Measurements from ENCODE around the gene TRPM4.

TRPM4 gene

GRCh38 chr19:49231389-49231788, 73.8 kb downstream of the TRPM4 start:
- no peak overlapping the region for H3K27ac ChIP-seq
- TF ChIP-seq ZFX (IDR thresholded peaks at IDR 0.05; ENCODE audit: borderline replicate concordance) (no peak), CTCF (IDR thresholded peaks at IDR 0.05) (no peak)

- TF ChIP-seq CTCF (IDR thresholded peaks at IDR 0.05): no peak
- TF ChIP-seq ZFX (IDR thresholded peaks at IDR 0.05; ENCODE audit: borderline replicate concordance): no peak
- no peak overlapping the region for H3K27ac ChIP-seq
Observed at GRCh38 chr19:49231804-49232203, 74.2 kb downstream of the TRPM4 start.

- TF ChIP-seq CTCF (IDR thresholded peaks at IDR 0.05) (no peak), ZFX (IDR thresholded peaks at IDR 0.05; ENCODE audit: borderline replicate concordance) (no peak)
- H3K27ac ChIP-seq: no peak overlapping the region
Observed at GRCh38 chr19:49233163-49233562, 75.6 kb downstream of the TRPM4 start.

GRCh38 chr19:49241769-49242168, 84.2 kb downstream of the TRPM4 start:
- H3K27ac ChIP-seq: no peak overlapping the region
- TF ChIP-seq ZFX (IDR thresholded peaks at IDR 0.05; ENCODE audit: borderline replicate concordance) (no peak), CTCF (IDR thresholded peaks at IDR 0.05) (no peak)

- TF ChIP-seq CTCF (IDR thresholded peaks at IDR 0.05): no peak
- no peak for TF ChIP-seq ZFX (IDR thresholded peaks at IDR 0.05; ENCODE audit: borderline replicate concordance)
- H3K27ac ChIP-seq: no peak overlapping the region
Observed at GRCh38 chr19:49243129-49243528, 85.5 kb downstream of the TRPM4 start.

GRCh38 chr19:49243726-49244125, 86.1 kb downstream of the TRPM4 start:
- no peak for TF ChIP-seq ZFX (IDR thresholded peaks at IDR 0.05; ENCODE audit: borderline replicate concordance)
- TF ChIP-seq CTCF (IDR thresholded peaks at IDR 0.05): no peak
- no peak overlapping the region for H3K27ac ChIP-seq

- TF ChIP-seq ZFX (IDR thresholded peaks at IDR 0.05; ENCODE audit: borderline replicate concordance) (no peak), CTCF (IDR thresholded peaks at IDR 0.05) (no peak)
- H3K27ac ChIP-seq: no peak overlapping the region
Observed at GRCh38 chr19:49244256-49244655, 86.7 kb downstream of the TRPM4 start.

Measured in 22Rv1 (cell line).